Central memory CD8-positive, alpha-beta T cell (primary cell): ENCODE measurements around the gene SDC3.

ENCODE experiments used
- ATAC-seq: fragments of 150-1000 bp; cut with Tn5 transposase; replicated peaks from 2 replicates; pipeline ENCODE4 v1.10.0; 2022; ENCODE audit warnings: mild to moderate bottlenecking, moderate FRiP score, moderate number of reproducible peaks; ENCODE audit not compliant: poor library complexity, severe bottlenecking; ENCODE audit errors: extremely low read depth
- DNase-seq, 2 donors: peaks; one replicate each; pipeline ENCODE4 v3.0.0; 2021; ENCODE audit warnings: low spot score in 2 of 2
- H3K27ac Mint-ChIP-seq: one replicate; pipeline ENCODE4 v1.8.0; 2022; ENCODE audit warnings: low read depth, mild to moderate bottlenecking, moderate library complexity, mixed read lengths
- H3K27me3 Mint-ChIP-seq: one replicate; pipeline ENCODE4 v1.8.0; 2022; ENCODE audit warnings: mixed read lengths
- H3K36me3 Mint-ChIP-seq: one replicate; pipeline ENCODE4 v1.8.0; 2022; ENCODE audit warnings: mild to moderate bottlenecking, moderate library complexity, mixed read lengths; ENCODE audit not compliant: insufficient read depth
- H3K4me1 Mint-ChIP-seq: one replicate; pipeline ENCODE4 v1.8.0; 2022; ENCODE audit warnings: mixed read lengths
- H3K4me3 Mint-ChIP-seq: one replicate; pipeline ENCODE4 v1.8.0; 2022; ENCODE audit warnings: mild to moderate bottlenecking, moderate library complexity, mixed read lengths
- H3K9me3 Mint-ChIP-seq: one replicate; pipeline ENCODE4 v1.8.0; 2022; ENCODE audit warnings: mixed read lengths

The SDC3 gene

GRCh38 chr1:30840904-30841598 lies 67.5 kb downstream of the SDC3 start:
- Mint-ChIP-seq H3K4me1 (no peaks in the 10 kb centered on the region), H3K27me3 (peaks cover 72% of the 10 kb centered on the region), H3K4me3 (no peak overlapping the region)

GRCh38 chr1:30839827-30840359 lies 68.7 kb downstream of the SDC3 start:
- DNase-seq: no peak
- no peak for ATAC-seq
- Mint-ChIP-seq H3K4me1 (no peaks in the 10 kb centered on the region), H3K9me3 (no peaks in the 10 kb centered on the region), H3K4me3 (no peak overlapping the region), H3K36me3 (peaks cover 4% of the 10 kb centered on the region), H3K27ac (no peak overlapping the region), H3K27me3 (peaks cover 61% of the 10 kb centered on the region)

More at GRCh38 chr1:30840904-30841598, 67.5 kb downstream of the SDC3 start:
- DNase-seq (no peak), ATAC-seq (no peak)
- Mint-ChIP-seq H3K27ac (no peak overlapping the region), H3K36me3 (peaks cover 4% of the 10 kb centered on the region), H3K9me3 (no peaks in the 10 kb centered on the region)

GRCh38 chr1:30838996-30839395 lies 69.6 kb downstream of the SDC3 start:
- DNase-seq (no peak), ATAC-seq (no peak)
- Mint-ChIP-seq H3K9me3 (no peaks in the 10 kb centered on the region), H3K4me1 (no peaks in the 10 kb centered on the region), H3K4me3 (no peak overlapping the region), H3K36me3 (peaks cover 4% of the 10 kb centered on the region), H3K27me3 (peaks cover 52% of the 10 kb centered on the region), H3K27ac (no peak overlapping the region)

DNA sequence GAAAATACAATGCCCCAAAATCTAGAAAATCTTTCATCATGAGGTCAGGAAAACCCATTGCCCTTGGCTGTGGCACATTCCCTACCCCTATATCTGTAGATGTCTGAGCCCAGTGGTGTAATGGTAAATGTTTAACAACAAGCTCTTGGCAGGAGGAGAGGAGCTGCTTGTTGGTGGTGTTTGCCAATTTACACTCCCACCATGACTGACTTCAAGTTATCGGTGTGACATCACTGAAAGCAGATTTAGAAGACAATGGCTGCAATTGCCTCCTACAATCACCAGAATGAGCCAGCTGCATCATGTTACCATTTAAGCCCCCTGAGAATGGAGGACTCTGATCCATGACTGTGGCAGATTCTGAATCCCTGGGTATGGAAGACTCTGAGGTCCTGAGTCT lies 70.9 kb downstream of the SDC3 start:
- Mint-ChIP-seq H3K27me3 (peaks cover 38% of the 10 kb centered on the region), H3K9me3 (no peaks in the 10 kb centered on the region), H3K36me3 (peaks cover 4% of the 10 kb centered on the region), H3K27ac (no peak overlapping the region), H3K4me3 (no peak overlapping the region), H3K4me1 (no peaks in the 10 kb centered on the region)
- ATAC-seq: no peak
- no peak for DNase-seq

- Mint-ChIP-seq H3K4me1 (no peaks in the 10 kb centered on the region), H3K27me3 (peaks cover 23% of the 10 kb centered on the region), H3K27ac (no peak overlapping the region), H3K4me3 (no peak overlapping the region), H3K9me3 (no peaks in the 10 kb centered on the region), H3K36me3 (peaks cover 4% of the 10 kb centered on the region)
- DNase-seq (no peak), ATAC-seq (no peak)
These were observed 74.3 kb downstream of the SDC3 start for GRCh38 chr1:30834253-30834652.

GRCh38 chr1:30830537-30830936 lies 78.0 kb downstream of the SDC3 start:
- no peak for ATAC-seq
- Mint-ChIP-seq H3K36me3 (no peaks in the 10 kb centered on the region), H3K4me1 (no peaks in the 10 kb centered on the region), H3K27me3 (peaks cover 39% of the 10 kb centered on the region), H3K27ac (no peak overlapping the region), H3K4me3 (no peak overlapping the region), H3K9me3 (no peaks in the 10 kb centered on the region)
- no peak for DNase-seq

DNA sequence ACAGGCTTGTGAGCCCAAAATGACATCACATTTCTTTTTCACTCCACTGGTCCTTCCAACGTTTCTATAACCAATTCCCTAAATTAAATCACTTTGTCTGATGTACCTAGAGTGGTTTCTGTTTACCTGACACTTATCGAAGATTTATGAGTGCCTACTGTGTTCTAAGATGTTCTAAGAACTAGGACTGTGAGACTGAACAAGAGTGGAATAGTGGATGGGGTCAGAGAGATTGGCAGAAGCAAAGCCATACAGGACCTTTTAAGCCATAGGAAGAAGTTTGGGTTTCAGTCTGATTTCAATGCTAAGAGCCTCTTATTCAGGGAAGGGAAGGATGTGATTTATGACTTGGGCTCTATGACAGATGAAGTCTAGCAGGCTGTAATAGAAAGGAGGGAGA lies 78.7 kb downstream of the SDC3 start:
- no peaks in the 10 kb centered on the region for H3K9me3 Mint-ChIP-seq
- no peaks in the 10 kb centered on the region for H3K36me3 Mint-ChIP-seq
- no peak overlapping the region for H3K4me3 Mint-ChIP-seq
- H3K27ac Mint-ChIP-seq: no peak overlapping the region
- peaks cover 45% of the 10 kb centered on the region for H3K27me3 Mint-ChIP-seq
- ATAC-seq (no peak), DNase-seq (no peak)
- peaks cover 6% of the 10 kb centered on the region for H3K4me1 Mint-ChIP-seq

DNA sequence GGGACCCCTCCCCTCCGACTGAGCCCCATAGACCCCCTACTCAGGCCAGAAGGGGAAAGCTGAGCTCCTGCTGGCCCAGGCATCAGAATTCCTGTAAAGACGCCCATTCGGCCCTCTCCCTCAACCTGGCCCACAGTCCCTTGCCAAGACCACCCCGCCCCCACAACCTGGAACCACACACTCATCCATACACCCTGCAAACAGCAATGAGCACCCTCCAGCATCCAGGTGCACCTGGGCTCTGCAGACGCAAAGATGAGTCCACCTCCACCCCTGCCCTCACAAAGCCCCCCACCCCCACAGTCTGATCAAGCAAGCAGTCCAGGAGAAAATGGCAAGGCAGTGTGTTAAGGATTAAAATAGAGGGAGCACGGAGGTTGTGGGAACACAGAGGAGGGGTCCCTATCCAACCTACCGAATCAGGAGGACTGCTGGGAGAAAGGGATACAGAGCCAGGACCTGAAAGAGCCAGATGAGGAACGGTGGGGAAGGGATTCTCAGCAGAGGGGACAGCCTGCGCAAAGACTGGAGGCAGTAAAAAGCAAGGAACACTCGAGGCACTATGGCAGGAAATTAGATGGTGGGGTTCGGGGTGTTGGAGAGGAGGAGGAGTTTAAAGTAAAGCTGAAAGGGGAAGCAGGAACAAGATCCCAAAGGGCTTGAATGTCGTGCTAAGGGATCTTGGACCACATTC lies 83.7 kb downstream of the SDC3 start:
- Mint-ChIP-seq H3K36me3 (peaks cover 6% of the 10 kb centered on the region), H3K27ac (no peak overlapping the region), H3K4me1 (peaks cover 27% of the 10 kb centered on the region), H3K27me3 (peaks cover 62% of the 10 kb centered on the region), H3K4me3 (peak overlapping the region; percentile 81), H3K9me3 (no peaks in the 10 kb centered on the region)
- ATAC-seq (no peak), DNase-seq (no peak)

DNA sequence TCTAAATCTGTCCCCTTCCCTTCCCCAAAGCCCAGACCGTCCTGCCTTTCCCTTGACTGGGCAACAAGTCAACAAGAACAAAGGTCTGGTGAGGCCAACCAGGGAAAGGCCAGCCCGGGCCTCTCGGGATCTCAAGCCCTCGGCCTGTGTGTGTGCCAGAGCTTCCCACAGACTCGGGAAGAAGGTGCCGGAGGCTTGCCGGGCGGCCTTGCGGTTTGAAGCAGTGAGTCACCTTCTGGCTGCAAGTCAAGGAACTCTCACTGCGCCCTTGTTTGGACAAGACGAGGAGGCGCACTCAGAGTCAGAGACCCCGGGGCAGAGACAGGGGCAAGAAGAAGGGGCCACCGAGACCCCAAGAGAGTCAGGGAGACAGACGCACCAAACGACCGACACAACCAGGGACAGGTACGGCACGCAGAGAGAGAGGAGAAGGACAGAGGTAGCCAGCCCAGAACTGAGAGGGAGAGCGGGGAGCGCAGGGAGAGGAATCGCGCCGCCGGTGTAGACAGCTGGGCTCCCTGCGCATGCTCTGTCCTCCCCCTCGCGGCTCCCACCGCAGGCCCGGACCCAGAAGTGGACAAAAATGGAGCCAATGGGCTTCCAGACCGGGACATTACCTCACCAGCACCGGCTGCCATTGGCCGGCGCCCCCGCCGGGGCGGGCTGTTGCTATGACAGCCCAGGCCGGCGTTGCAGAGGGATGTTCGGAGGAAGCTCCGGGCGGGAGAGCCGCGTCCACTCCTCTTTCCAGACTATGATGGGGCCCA lies 84.4 kb downstream of the SDC3 start:
- peaks cover 60% of the 10 kb centered on the region for H3K27me3 Mint-ChIP-seq
- ATAC-seq (peak; percentile 76), DNase-seq (peak; percentile 18 to 36)
- peak overlapping the region; percentile 84 for H3K27ac Mint-ChIP-seq
- H3K4me3 Mint-ChIP-seq: peak overlapping the region; percentile 81
- H3K4me1 Mint-ChIP-seq: peaks cover 27% of the 10 kb centered on the region
- H3K9me3 Mint-ChIP-seq: no peaks in the 10 kb centered on the region
- peaks cover 6% of the 10 kb centered on the region for H3K36me3 Mint-ChIP-seq

- DNase-seq (no peak), ATAC-seq (no peak)
- Mint-ChIP-seq H3K27me3 (peaks cover 60% of the 10 kb centered on the region), H3K4me1 (peaks cover 27% of the 10 kb centered on the region), H3K36me3 (peaks cover 6% of the 10 kb centered on the region), H3K4me3 (peak overlapping the region; percentile 81), H3K27ac (peak overlapping the region; percentile 84), H3K9me3 (no peaks in the 10 kb centered on the region)
These were observed 85.0 kb downstream of the SDC3 start for GRCh38 chr1:30823627-30823968.

GRCh38 chr1:30822966-30823581 lies 85.5 kb downstream of the SDC3 start:
- ATAC-seq (no peak), DNase-seq (no peak)
- Mint-ChIP-seq H3K9me3 (no peaks in the 10 kb centered on the region), H3K4me1 (peaks cover 27% of the 10 kb centered on the region), H3K4me3 (no peak overlapping the region), H3K27me3 (peaks cover 60% of the 10 kb centered on the region), H3K36me3 (peaks cover 6% of the 10 kb centered on the region), H3K27ac (no peak overlapping the region)

GRCh38 chr1:30822006-30822405 lies 86.6 kb downstream of the SDC3 start:
- ATAC-seq (no peak), DNase-seq (no peak)
- H3K9me3 Mint-ChIP-seq: no peaks in the 10 kb centered on the region
- no peak overlapping the region for H3K27ac Mint-ChIP-seq
- peaks cover 27% of the 10 kb centered on the region for H3K4me1 Mint-ChIP-seq
- H3K27me3 Mint-ChIP-seq: peaks cover 68% of the 10 kb centered on the region
- H3K36me3 Mint-ChIP-seq: peaks cover 6% of the 10 kb centered on the region
- no peak overlapping the region for H3K4me3 Mint-ChIP-seq
